HepG2 (cell line): ENCODE data around the gene LSM14B. TPM values are rescaled to one million over a fixed set of nuclear protein-coding genes. Genes with fewer than 3 reads are reported as not detected.

Source experiments
- CBX2 ChIP-seq, 2 experiments: fragments of 200-600 bp in 1 of 2; sonication (generic); formaldehyde crosslinking in 1 of 2; IDR thresholded peaks; 2 replicates each; pipeline versions ENCODE4 v1.7.0 to v1.8.1; 2018 to 2022; ENCODE audit warnings: low read depth in 2 of 2, low read length in 1 of 2, mild to moderate bottlenecking in 1 of 2, missing genetic modification reagents in 1 of 2
- CEBPZ ChIP-seq: IDR thresholded peaks from 2 replicates; pipeline ENCODE4 v1.6.1; 2012; ENCODE audit warnings: low read length, improper control_type of control experiment
- CREM ChIP-seq, 2 experiments: sonication (generic) in 1 of 2; formaldehyde crosslinking in 1 of 2; IDR thresholded peaks; 2 replicates each; pipeline versions ENCODE4 v1.4.0 to v1.6.1; 2016 to 2020; ENCODE audit warnings: antibody characterized with exemption in 1 of 2, mild to moderate bottlenecking in 1 of 2, missing genetic modification reagents in 1 of 2
- GPN1 ChIP-seq: sonication (generic); formaldehyde crosslinking; IDR thresholded peaks from 2 replicates; pipeline ENCODE4 v1.5.1; 2020; ENCODE audit warnings: missing genetic modification reagents, borderline replicate concordance
- HOXA7 ChIP-seq: sonication (generic); formaldehyde crosslinking; IDR thresholded peaks from 2 replicates; pipeline ENCODE4 v1.8.1; 2022; ENCODE audit warnings: mild to moderate bottlenecking, missing genetic modification reagents, moderate library complexity
- KLF11 ChIP-seq: IDR thresholded peaks from 2 replicates; pipeline ENCODE4 v1.6.1; 2016; ENCODE audit warnings: missing compliant biosample characterization
- KMT2B ChIP-seq: IDR thresholded peaks from 2 replicates; pipeline ENCODE4 v1.6.1; 2016; ENCODE audit warnings: missing genetic modification reagents, missing compliant biosample characterization
- MIER3 ChIP-seq: IDR thresholded peaks from 2 replicates; pipeline ENCODE4 v1.6.1; 2016; ENCODE audit warnings: missing compliant biosample characterization, borderline replicate concordance
- NRL ChIP-seq: sonication (generic); formaldehyde crosslinking; IDR thresholded peaks from 2 replicates; pipeline ENCODE4 v1.5.0; 2020; ENCODE audit warnings: missing genetic modification reagents, mild to moderate bottlenecking, moderate library complexity, borderline replicate concordance
- PAF1 ChIP-seq: IDR thresholded peaks from 2 replicates; pipeline ENCODE4 v1.6.1; 2016; ENCODE audit warnings: missing genetic modification reagents, missing compliant biosample characterization
- ZNF124 ChIP-seq: sonication (generic); formaldehyde crosslinking; IDR thresholded peaks from 2 replicates; pipeline ENCODE4 v1.4.0; 2020; ENCODE audit warnings: missing genetic modification reagents
- ZNF138 ChIP-seq: sonication (generic); formaldehyde crosslinking; IDR thresholded peaks from 2 replicates; pipeline ENCODE4 v1.5.0; 2020; ENCODE audit warnings: mild to moderate bottlenecking, low read depth, missing genetic modification reagents
- ZNF660 ChIP-seq: sonication (generic); formaldehyde crosslinking; IDR thresholded peaks from 2 replicates; pipeline ENCODE4 v1.5.1; 2020; ENCODE audit warnings: mild to moderate bottlenecking, low read depth, missing genetic modification reagents, borderline replicate concordance
- ZNF776 ChIP-seq: sonication (generic); formaldehyde crosslinking; IDR thresholded peaks from 2 replicates; pipeline ENCODE4 v1.4.0; 2020; ENCODE audit warnings: mild to moderate bottlenecking, missing genetic modification reagents
- ZNF839 ChIP-seq: sonication (generic); formaldehyde crosslinking; IDR thresholded peaks from 2 replicates; pipeline ENCODE4 v1.4.0; 2020; ENCODE audit warnings: missing genetic modification reagents, mild to moderate bottlenecking, borderline replicate concordance
- ZNF841 ChIP-seq: sonication (generic); formaldehyde crosslinking; IDR thresholded peaks from 2 replicates; pipeline ENCODE4 v1.8.1; 2023; ENCODE audit warnings: missing genetic modification reagents, borderline replicate concordance
- ZNF883 ChIP-seq: sonication (generic); formaldehyde crosslinking; IDR thresholded peaks from 2 replicates; pipeline ENCODE4 v1.5.1; 2020; ENCODE audit warnings: mild to moderate bottlenecking, missing genetic modification reagents; ENCODE audit errors: not compliant biosample characterization
- polyA plus RNA-seq, 8 experiments: library from polyadenylated mRNA; depleted of rRNA in 3 of 8; stranded (reverse) in 7 of 8; unstranded in 1 of 8; fragments of >200 nt; fragmentation: Illumina TruSeq in 4 of 8; extraction: Trizol in 4 of 8; gene quantifications; 2 replicates each; pipeline versions ENCODE4 v1.2.1 to v1.2.3, GENCODE V29; 2011 to 2016; ENCODE audit warnings: low read depth in 4 of 8, missing spikeins in 1 of 8, mixed read lengths in 1 of 8; ENCODE audit not compliant: insufficient read depth in 1 of 8
- total RNA-seq, 5 experiments: library from RNA; depleted of rRNA; stranded (reverse); fragments of >200 nt; fragmentation: Illumina TruSeq; extraction: Trizol; gene quantifications; 2 replicates each; pipeline ENCODE4 v1.2.3, GENCODE V29; 2016; ENCODE audit warnings: low read depth in 1 of 5
- TF ChIP-seq, protein P1 (sequence below): sonication (generic); formaldehyde crosslinking; IDR thresholded peaks from 2 replicates; pipeline ENCODE4 v1.8.0; 2022; ENCODE audit warnings: mild to moderate bottlenecking, missing genetic modification reagents; ENCODE audit not compliant: insufficient replicate concordance
- TF ChIP-seq, protein P2 (sequence below): sonication (generic); formaldehyde crosslinking; IDR thresholded peaks from 2 replicates; pipeline ENCODE4 v1.5.0; 2020; ENCODE audit warnings: missing genetic modification reagents
- TF ChIP-seq, protein P3 (sequence below): sonication (generic); formaldehyde crosslinking; IDR thresholded peaks from 2 replicates; pipeline ENCODE4 v1.4.0; 2020; ENCODE audit warnings: missing genetic modification reagents, mild to moderate bottlenecking, borderline replicate concordance

LSM14B gene
- total and polyA plus RNA-seq, 2 of the 13 experiments (the other 11 are each of a cell fraction or from before 2014, with no cell fraction given), result 43.3 to 79.2 TPM

GRCh38 chr20:62146019-62146755 is 23.9 kb downstream of the LSM14B start (continued):
- TF ChIP-seq, protein P1, sequence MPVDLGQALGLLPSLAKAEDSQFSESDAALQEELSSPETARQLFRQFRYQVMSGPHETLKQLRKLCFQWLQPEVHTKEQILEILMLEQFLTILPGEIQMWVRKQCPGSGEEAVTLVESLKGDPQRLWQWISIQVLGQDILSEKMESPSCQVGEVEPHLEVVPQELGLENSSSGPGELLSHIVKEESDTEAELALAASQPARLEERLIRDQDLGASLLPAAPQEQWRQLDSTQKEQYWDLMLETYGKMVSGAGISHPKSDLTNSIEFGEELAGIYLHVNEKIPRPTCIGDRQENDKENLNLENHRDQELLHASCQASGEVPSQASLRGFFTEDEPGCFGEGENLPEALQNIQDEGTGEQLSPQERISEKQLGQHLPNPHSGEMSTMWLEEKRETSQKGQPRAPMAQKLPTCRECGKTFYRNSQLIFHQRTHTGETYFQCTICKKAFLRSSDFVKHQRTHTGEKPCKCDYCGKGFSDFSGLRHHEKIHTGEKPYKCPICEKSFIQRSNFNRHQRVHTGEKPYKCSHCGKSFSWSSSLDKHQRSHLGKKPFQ (CRISPR knock-in tag), result no peak
- TF ChIP-seq ZNF883 (peak; percentile 79), KLF11 (CRISPR knock-in tag) (peak; percentile 79; the same call in 1 of the 2 replicates), ZNF138 (CRISPR knock-in tag) (no peak), CEBPZ (no peak), ZNF660 (CRISPR knock-in tag) (no peak), CBX2 (IDR thresholded peaks at IDR 0.05; ENCODE audit: low read depth, low read length) (no peak), CBX2 (CRISPR knock-in tag; IDR thresholded peaks at IDR 0.05; ENCODE audit: low read depth) (peak; percentile 43; the same call in 1 of the 2 replicates), ZNF124 (CRISPR knock-in tag) (no peak), ZNF839 (no peak), GPN1 (CRISPR knock-in tag) (no peak), ZNF841 (CRISPR knock-in tag) (no peak), PAF1 (no peak), NRL (CRISPR knock-in tag) (no peak), MIER3 (CRISPR knock-in tag) (peak; percentile 48; the same call in 1 of the 2 replicates), ZNF776 (CRISPR knock-in tag) (no peak), KMT2B (CRISPR knock-in tag) (0 out of 2 replicates have a peak, but pooled peaks have one; percentile 53), HOXA7 (no peak), CREM (IDR thresholded peaks at IDR 0.05) (peak; percentile 50; the same call in 1 of the 2 replicates), CREM (CRISPR knock-in tag; IDR thresholded peaks at IDR 0.05) (no peak)
- TF ChIP-seq, protein P2, sequence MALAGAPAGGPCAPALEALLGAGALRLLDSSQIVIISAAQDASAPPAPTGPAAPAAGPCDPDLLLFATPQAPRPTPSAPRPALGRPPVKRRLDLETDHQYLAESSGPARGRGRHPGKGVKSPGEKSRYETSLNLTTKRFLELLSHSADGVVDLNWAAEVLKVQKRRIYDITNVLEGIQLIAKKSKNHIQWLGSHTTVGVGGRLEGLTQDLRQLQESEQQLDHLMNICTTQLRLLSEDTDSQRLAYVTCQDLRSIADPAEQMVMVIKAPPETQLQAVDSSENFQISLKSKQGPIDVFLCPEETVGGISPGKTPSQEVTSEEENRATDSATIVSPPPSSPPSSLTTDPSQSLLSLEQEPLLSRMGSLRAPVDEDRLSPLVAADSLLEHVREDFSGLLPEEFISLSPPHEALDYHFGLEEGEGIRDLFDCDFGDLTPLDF (CRISPR knock-in tag), result no peak
- TF ChIP-seq, protein P3, sequence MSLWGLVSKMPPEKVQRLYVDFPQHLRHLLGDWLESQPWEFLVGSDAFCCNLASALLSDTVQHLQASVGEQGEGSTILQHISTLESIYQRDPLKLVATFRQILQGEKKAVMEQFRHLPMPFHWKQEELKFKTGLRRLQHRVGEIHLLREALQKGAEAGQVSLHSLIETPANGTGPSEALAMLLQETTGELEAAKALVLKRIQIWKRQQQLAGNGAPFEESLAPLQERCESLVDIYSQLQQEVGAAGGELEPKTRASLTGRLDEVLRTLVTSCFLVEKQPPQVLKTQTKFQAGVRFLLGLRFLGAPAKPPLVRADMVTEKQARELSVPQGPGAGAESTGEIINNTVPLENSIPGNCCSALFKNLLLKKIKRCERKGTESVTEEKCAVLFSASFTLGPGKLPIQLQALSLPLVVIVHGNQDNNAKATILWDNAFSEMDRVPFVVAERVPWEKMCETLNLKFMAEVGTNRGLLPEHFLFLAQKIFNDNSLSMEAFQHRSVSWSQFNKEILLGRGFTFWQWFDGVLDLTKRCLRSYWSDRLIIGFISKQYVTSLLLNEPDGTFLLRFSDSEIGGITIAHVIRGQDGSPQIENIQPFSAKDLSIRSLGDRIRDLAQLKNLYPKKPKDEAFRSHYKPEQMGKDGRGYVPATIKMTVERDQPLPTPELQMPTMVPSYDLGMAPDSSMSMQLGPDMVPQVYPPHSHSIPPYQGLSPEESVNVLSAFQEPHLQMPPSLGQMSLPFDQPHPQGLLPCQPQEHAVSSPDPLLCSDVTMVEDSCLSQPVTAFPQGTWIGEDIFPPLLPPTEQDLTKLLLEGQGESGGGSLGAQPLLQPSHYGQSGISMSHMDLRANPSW (CRISPR knock-in tag), result no peak
